ENCODE measurements around the gene IL1R1. TPM values are rescaled to one million over a fixed set of nuclear protein-coding genes. Genes with fewer than 3 reads are reported as not detected.

Gene IL1R1
- total RNA-seq, 1 experiment from 2014 or later: 12.7 TPM

Other genes with a start within 250 kb of the IL1R1 start
- gene IL1R2, start 150.8 kb upstream of the IL1R1 start, total RNA-seq (2014; rRNA removed; shearing (Covaris generic)): 0.16 TPM in 1 of 2 replicates, not detected in the other
- not detected in 2 replicates for gene IL1RL2, start 44.3 kb downstream of the IL1R1 start, total RNA-seq (2014; rRNA removed; shearing (Covaris generic))
- not detected in 2 replicates for gene IL1RL1, start 168.8 kb downstream of the IL1R1 start, total RNA-seq (2014; rRNA removed; shearing (Covaris generic))
- not detected in 2 replicates for gene IL18R1, start 213.1 kb downstream of the IL1R1 start, total RNA-seq (2014; rRNA removed; shearing (Covaris generic))

All from SJSA1 (cell line).